K562 (cell line): ENCODE measurements around the gene USB1. TPM values are rescaled to one million over a fixed set of nuclear protein-coding genes. Genes with fewer than 3 reads are reported as not detected.

Experiments used
- ATAC-seq: fragments of 200-7000 bp; cut with Tn5 transposase; 3 replicates; pipeline ENCODE4 v1.9.1; 2020; ENCODE audit warnings: moderate library complexity
- BruUV-seq: library from RNA; stranded (reverse); fragments of 400-500 nt; replicated peaks from 2 replicates; lab custom pipeline; 2021; lab: Mats Ljungman, UMichigan
- CTCF ChIA-PET: fragments of 300-600 bp; formaldehyde crosslinking; extraction: SDS; loops from one replicate; lab custom pipeline; 2021; ENCODE audit warnings: low intra/inter-chr PET ratio; lab: Yijun Ruan, JAX
- POLR2A ChIA-PET: fragments of 300-600, 350-650 bp; sonication (Branson Sonifier 250); formaldehyde crosslinking; extraction: SDS; loops from one replicate; lab custom pipeline; 2021; ENCODE audit warnings: antibody characterized with exemption, inconsistent platforms; lab: Yijun Ruan, JAX
- DNase-seq, 4 experiments: peaks; one replicate each; pipeline versions ENCODE4 v3.0.0 to v3.0.0-alpha.2; 2011 to 2018; ENCODE audit warnings: low spot score in 3 of 4, mixed read lengths in 3 of 4; ENCODE audit errors: extremely low read depth in 1 of 4
- FAIRE-seq: peaks from 2 replicates; lab custom pipeline; 2011; peaks lifted over from hg19 to GRCh38; lab: Jason Lieb, UNC
- H2AFZ ChIP-seq: 2 replicates; pipeline ENCODE4 v1.6.0; 2011; ENCODE audit warnings: low read depth, low read length, control low read depth, inconsistent platforms
- H3K27ac ChIP-seq: fragments of 200-600 bp; 3 replicates; pipeline ENCODE4 v1.8.0; 2011; ENCODE audit warnings: low read depth, mild to moderate bottlenecking, control low read depth, inconsistent platforms, low read length, moderate library complexity, mixed read lengths; ENCODE audit errors: extremely low read depth
- H3K27me3 ChIP-seq, 2 experiments: fragments of 300-600 bp in 1 of 2; 2 replicates in 1 of 2; 3 replicates in 1 of 2; pipeline versions ENCODE4 v1.6.0 to v1.8.0; 2011; ENCODE audit warnings: inconsistent platforms in 2 of 2, low read length in 2 of 2, mild to moderate bottlenecking in 1 of 2, mixed read lengths in 1 of 2, moderate library complexity in 1 of 2; ENCODE audit not compliant: control insufficient read depth in 2 of 2, insufficient read depth in 2 of 2
- H3K36me3 ChIP-seq: fragments of 300-600 bp; 3 replicates; pipeline ENCODE4 v1.8.0; 2011; ENCODE audit warnings: mild to moderate bottlenecking, low read length, inconsistent platforms; ENCODE audit not compliant: control insufficient read depth, insufficient read depth
- H3K4me1 ChIP-seq, 2 experiments: fragments of 200-600 bp in 1 of 2; replicated peaks in 1 of 2; 2 replicates in 1 of 2; 3 replicates in 1 of 2; pipeline versions ENCODE4 v1.5.1 to v1.8.0; 2011; ENCODE audit warnings: inconsistent platforms in 2 of 2, low read length in 2 of 2, mild to moderate bottlenecking in 1 of 2, mixed read lengths in 1 of 2, moderate library complexity in 1 of 2; ENCODE audit not compliant: control insufficient read depth in 2 of 2, insufficient read depth in 2 of 2
- H3K4me2 ChIP-seq: 2 replicates; pipeline ENCODE4 v1.6.1; 2011; ENCODE audit warnings: low read length, control low read depth, inconsistent platforms, mixed read lengths; ENCODE audit not compliant: insufficient read depth
- H3K4me3 ChIP-seq: fragments of 200-600 bp; sonication (generic), shearing (Covaris generic); 2 replicates; pipeline ENCODE4 v1.5.1; 2016; ENCODE audit warnings: control low read depth, inconsistent platforms
- H3K79me2 ChIP-seq: fragments of 200-600 bp; 3 replicates; pipeline ENCODE4 v1.8.0; 2011; ENCODE audit warnings: low read length, inconsistent platforms; ENCODE audit not compliant: control insufficient read depth, insufficient read depth
- H3K9ac ChIP-seq, 2 experiments: 2 replicates each; pipeline versions ENCODE4 v1.6.0 to v1.6.1; 2011; ENCODE audit warnings: low read depth in 2 of 2, low read length in 2 of 2, control low read depth in 1 of 2, inconsistent platforms in 1 of 2, mild to moderate bottlenecking in 1 of 2, mixed read lengths in 1 of 2; ENCODE audit not compliant: insufficient read depth in 1 of 2
- H3K9me1 ChIP-seq: one replicate; pipeline ENCODE4 v1.6.0; 2011; ENCODE audit warnings: inconsistent platforms, mild to moderate bottlenecking, low read length, moderate library complexity; ENCODE audit not compliant: control insufficient read depth, insufficient read depth
- H3K9me3 ChIP-seq: replicated peaks from 2 replicates; pipeline ENCODE4 v1.5.1; 2011; ENCODE audit warnings: low read depth, low read length, inconsistent platforms; ENCODE audit not compliant: control insufficient read depth, insufficient read depth
- H4K20me1 ChIP-seq: replicated peaks from 2 replicates; pipeline ENCODE4 v1.6.1; 2011; ENCODE audit warnings: low read length, inconsistent platforms, mixed read lengths; ENCODE audit not compliant: control insufficient read depth, insufficient read depth
- C11orf30 ChIP-seq: fragments of 450-650 bp; IDR thresholded peaks from 2 replicates; pipeline ENCODE4 v1.6.1; 2016; ENCODE audit warnings: low read depth, mild to moderate bottlenecking
- NFRKB ChIP-seq: fragments of 450-650 bp; IDR thresholded peaks from 2 replicates; pipeline ENCODE4 v1.6.1; 2016; ENCODE audit warnings: low read depth
- NRF1 ChIP-seq, 2 experiments: fragments of 450-650 bp; IDR thresholded peaks in 1 of 2; conservative IDR thresholded peaks in 1 of 2; 2 replicates each; pipeline ENCODE4 v1.6.1; 2014; ENCODE audit warnings: mild to moderate bottlenecking in 2 of 2
- PHF21A ChIP-seq: fragments of 450-650 bp; IDR thresholded peaks from 2 replicates; pipeline ENCODE4 v1.6.1; 2017; ENCODE audit warnings: low read depth, borderline replicate concordance
- PREB ChIP-seq: sonication (generic); formaldehyde crosslinking; IDR thresholded peaks from 2 replicates; pipeline ENCODE4 v1.8.1; 2023; ENCODE audit warnings: mild to moderate bottlenecking, missing genetic modification reagents
- SREBF1 ChIP-seq: fragments of 150-350 bp; IDR thresholded peaks from 2 replicates; pipeline ENCODE4 v1.6.1; 2014; ENCODE audit warnings: antibody characterized with exemption, low read depth, low read length, borderline replicate concordance
- SRSF3 ChIP-seq: fragments of 200-400 bp; formaldehyde crosslinking; IDR thresholded peaks from 2 replicates; pipeline ENCODE4 v1.6.1; 2016; ENCODE audit warnings: mild to moderate bottlenecking, low read length, moderate library complexity; ENCODE audit not compliant: insufficient read depth
- WGBS: fragments of 100-300 bp; shearing (Covaris generic); methylation state at CpG from one replicate; pipeline ENCODE4 v1.1.6; 2016; ENCODE audit warnings: low coverage, mixed read lengths; ENCODE audit not compliant: insufficient coverage; ENCODE audit errors: missing lambda C conversion rate; 5-methylcytosine and 5-hydroxymethylcytosine counted together
- in situ Hi-C: fragments of 300-500 bp; cut with MboI; formaldehyde crosslinking; loops from 4 replicates; pipeline ENCODE4 v1.15.0; 2018; ENCODE audit warnings: inconsistent platforms, mixed read lengths
- intact Hi-C: fragments of 100-400 bp; cut with micrococcal nuclease; formaldehyde crosslinking; loops from 2 replicates; pipeline ENCODE4 v1.14.2; 2022
- polyA plus RNA-seq, 8 experiments: library from polyadenylated mRNA; depleted of rRNA in 4 of 8; stranded (reverse) in 5 of 8; unstranded in 3 of 8; fragments of >200 nt; fragmentation: Nextera tagmentation in 2 of 8; fragmentation: Illumina TruSeq in 1 of 8; extraction: Ambion mirVana in 2 of 8; extraction: Trizol in 1 of 8; gene quantifications; 2 replicates each; pipeline versions ENCODE4 v1.2.1 to v1.2.3, GENCODE V29; 2011 to 2014; ENCODE audit warnings: inconsistent platforms in 1 of 8, missing spikeins in 1 of 8
- total RNA-seq, 7 experiments: library from RNA; depleted of rRNA in 6 of 7; stranded (reverse); fragments of >200 nt in 6 of 7; fragmentation: Illumina TruSeq in 2 of 7; extraction: Trizol in 2 of 7; gene quantifications; 2 replicates each; pipeline versions ENCODE4 v1.2.1 to v1.2.3, GENCODE V29; 2011 to 2021; ENCODE audit warnings: low replicate concordance in 1 of 7
- TF ChIP-seq, protein P1 (sequence below): fragments of 250-450 bp; sonication (Bioruptor Pico); IDR thresholded peaks from 2 replicates; pipeline ENCODE4 v1.8.0; 2021; ENCODE audit warnings: moderate library complexity, mild to moderate bottlenecking, inconsistent platforms
- TF ChIP-seq, protein P2 (sequence below): sonication (generic); formaldehyde crosslinking; IDR thresholded peaks from 2 replicates; pipeline ENCODE4 v1.8.0; 2023; ENCODE audit warnings: mild to moderate bottlenecking, missing genetic modification reagents
- TF ChIP-seq, protein P3 (sequence below): fragments of 450-650 bp; formaldehyde crosslinking; IDR thresholded peaks from 2 replicates; pipeline ENCODE4 v1.4.0; 2020; ENCODE audit warnings: mild to moderate bottlenecking, mixed read lengths

Gene USB1
- total and polyA plus RNA-seq, 9 of the 15 experiments (the other 6 are each of a cell fraction or from before 2014, with no cell fraction given) = 11.6 to 73.6 (median 19.4) TPM

- Histone ChIP-seq H2AFZ (no peak overlapping the region), H3K4me1 (peaks cover 6 to 24% of the 10 kb centered on the region in 2 experiments; a peak in 4 of 5 replicates), H3K9me3 (no peaks in the 10 kb centered on the region), H3K9ac (no peak overlapping the region), H3K9me1 (no peaks in the 10 kb centered on the region), H4K20me1 (no peaks in the 10 kb centered on the region), H3K27ac (no peak overlapping the region), H3K27me3 (no peaks in the 10 kb centered on the region), H3K4me2 (no peak overlapping the region), H3K36me3 (no peaks in the 10 kb centered on the region), H3K79me2 (no peaks in the 10 kb centered on the region), H3K4me3 (no peak overlapping the region)
- POLR2A ChIA-PET = no interaction called here
- ATAC-seq = no peak
- no peak for FAIRE-seq
- CTCF ChIA-PET = no interaction called here
- DNase-seq = no peak
- 17% methylated on average over 1 of the region's 1 CpG for WGBS
- intact Hi-C loops = no loop called here
- in situ Hi-C loops = no loop called here
- no TSS peak for BruUV-seq
- TF ChIP-seq NFRKB (no peak), SRSF3 (no peak), SREBF1 (no peak), PHF21A (no peak), NRF1 (conservative IDR thresholded peaks at IDR 0.05 in 1 of 2, IDR thresholded peaks at IDR 0.05 in 1 of 2) (no peak), C11orf30 (no peak), PREB (CRISPR knock-in tag) (no peak)
- TF ChIP-seq, protein P1, sequence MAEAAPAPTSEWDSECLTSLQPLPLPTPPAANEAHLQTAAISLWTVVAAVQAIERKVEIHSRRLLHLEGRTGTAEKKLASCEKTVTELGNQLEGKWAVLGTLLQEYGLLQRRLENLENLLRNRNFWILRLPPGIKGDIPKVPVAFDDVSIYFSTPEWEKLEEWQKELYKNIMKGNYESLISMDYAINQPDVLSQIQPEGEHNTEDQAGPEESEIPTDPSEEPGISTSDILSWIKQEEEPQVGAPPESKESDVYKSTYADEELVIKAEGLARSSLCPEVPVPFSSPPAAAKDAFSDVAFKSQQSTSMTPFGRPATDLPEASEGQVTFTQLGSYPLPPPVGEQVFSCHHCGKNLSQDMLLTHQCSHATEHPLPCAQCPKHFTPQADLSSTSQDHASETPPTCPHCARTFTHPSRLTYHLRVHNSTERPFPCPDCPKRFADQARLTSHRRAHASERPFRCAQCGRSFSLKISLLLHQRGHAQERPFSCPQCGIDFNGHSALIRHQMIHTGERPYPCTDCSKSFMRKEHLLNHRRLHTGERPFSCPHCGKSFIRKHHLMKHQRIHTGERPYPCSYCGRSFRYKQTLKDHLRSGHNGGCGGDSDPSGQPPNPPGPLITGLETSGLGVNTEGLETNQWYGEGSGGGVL (CRISPR knock-in tag) = no peak
- TF ChIP-seq, protein P2, sequence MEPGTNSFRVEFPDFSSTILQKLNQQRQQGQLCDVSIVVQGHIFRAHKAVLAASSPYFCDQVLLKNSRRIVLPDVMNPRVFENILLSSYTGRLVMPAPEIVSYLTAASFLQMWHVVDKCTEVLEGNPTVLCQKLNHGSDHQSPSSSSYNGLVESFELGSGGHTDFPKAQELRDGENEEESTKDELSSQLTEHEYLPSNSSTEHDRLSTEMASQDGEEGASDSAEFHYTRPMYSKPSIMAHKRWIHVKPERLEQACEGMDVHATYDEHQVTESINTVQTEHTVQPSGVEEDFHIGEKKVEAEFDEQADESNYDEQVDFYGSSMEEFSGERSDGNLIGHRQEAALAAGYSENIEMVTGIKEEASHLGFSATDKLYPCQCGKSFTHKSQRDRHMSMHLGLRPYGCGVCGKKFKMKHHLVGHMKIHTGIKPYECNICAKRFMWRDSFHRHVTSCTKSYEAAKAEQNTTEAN = no peak
- TF ChIP-seq, protein P3, sequence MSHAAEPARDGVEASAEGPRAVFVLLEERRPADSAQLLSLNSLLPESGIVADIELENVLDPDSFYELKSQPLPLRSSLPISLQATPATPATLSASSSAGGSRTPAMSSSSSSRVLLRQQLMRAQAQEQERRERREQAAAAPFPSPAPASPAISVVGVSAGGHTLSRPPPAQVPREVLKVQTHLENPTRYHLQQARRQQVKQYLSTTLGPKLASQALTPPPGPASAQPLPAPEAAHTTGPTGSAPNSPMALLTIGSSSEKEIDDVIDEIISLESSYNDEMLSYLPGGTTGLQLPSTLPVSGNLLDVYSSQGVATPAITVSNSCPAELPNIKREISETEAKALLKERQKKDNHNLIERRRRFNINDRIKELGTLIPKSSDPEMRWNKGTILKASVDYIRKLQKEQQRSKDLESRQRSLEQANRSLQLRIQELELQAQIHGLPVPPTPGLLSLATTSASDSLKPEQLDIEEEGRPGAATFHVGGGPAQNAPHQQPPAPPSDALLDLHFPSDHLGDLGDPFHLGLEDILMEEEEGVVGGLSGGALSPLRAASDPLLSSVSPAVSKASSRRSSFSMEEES = no peak
Measured at GRCh38 chr16:57988929-57989328, 12.3 kb upstream of the USB1 start.
